HepG2 (cell line): ENCODE data around the gene ZNRF3. TPM values are rescaled to one million over a fixed set of nuclear protein-coding genes. Genes with fewer than 3 reads are reported as not detected.

Source experiments
- CC2D1A ChIP-seq: sonication (generic); formaldehyde crosslinking; IDR thresholded peaks from 2 replicates; pipeline ENCODE4 v1.8.1; 2023; ENCODE audit warnings: mild to moderate bottlenecking, missing genetic modification reagents
- ERF ChIP-seq: IDR thresholded peaks from 2 replicates; pipeline ENCODE4 v1.6.1; 2018; ENCODE audit warnings: missing biosample characterization, missing genetic modification reagents
- ETV5 ChIP-seq: IDR thresholded peaks from 2 replicates; pipeline ENCODE4 v1.6.1; 2018; ENCODE audit warnings: missing biosample characterization, missing genetic modification reagents, inconsistent platforms, borderline replicate concordance
- GATA4 ChIP-seq: sonication (generic); IDR thresholded peaks from 2 replicates; pipeline ENCODE4 v1.6.1; 2016; ENCODE audit warnings: antibody characterized with exemption, low read depth, borderline replicate concordance
- HNRNPLL ChIP-seq: fragments of 200-400 bp; formaldehyde crosslinking; IDR thresholded peaks from 2 replicates; pipeline ENCODE4 v1.6.1; 2017; ENCODE audit warnings: mild to moderate bottlenecking, low read depth, low read length; ENCODE audit not compliant: poor library complexity, severe bottlenecking
- HOXD1 ChIP-seq: sonication (generic); formaldehyde crosslinking; IDR thresholded peaks from 2 replicates; pipeline ENCODE4 v1.5.0; 2020; ENCODE audit warnings: missing genetic modification reagents
- NFYB ChIP-seq: sonication (generic); formaldehyde crosslinking; IDR thresholded peaks from 2 replicates; pipeline ENCODE4 v1.4.0; 2020; ENCODE audit warnings: missing genetic modification reagents
- PCBP1 ChIP-seq: fragments of 200-400 bp; formaldehyde crosslinking; IDR thresholded peaks from 2 replicates; pipeline ENCODE4 v1.6.1; 2017; ENCODE audit warnings: mild to moderate bottlenecking, low read depth, low read length, borderline replicate concordance
- ZNF367 ChIP-seq: sonication (generic); formaldehyde crosslinking; IDR thresholded peaks from 2 replicates; pipeline ENCODE4 v1.4.0; 2020; ENCODE audit warnings: missing genetic modification reagents, borderline replicate concordance
- ZNF713 ChIP-seq: sonication (generic); formaldehyde crosslinking; IDR thresholded peaks from 2 replicates; pipeline ENCODE4 v1.4.0; 2020; ENCODE audit warnings: mild to moderate bottlenecking, missing genetic modification reagents
- ZNF746 ChIP-seq: sonication (generic); formaldehyde crosslinking; IDR thresholded peaks from 2 replicates; pipeline ENCODE4 v1.8.0; 2022; ENCODE audit warnings: mild to moderate bottlenecking, missing genetic modification reagents
- polyA plus RNA-seq, 8 experiments: library from polyadenylated mRNA; depleted of rRNA in 3 of 8; stranded (reverse) in 7 of 8; unstranded in 1 of 8; fragments of >200 nt; fragmentation: Illumina TruSeq in 4 of 8; extraction: Trizol in 4 of 8; gene quantifications; 2 replicates each; pipeline versions ENCODE4 v1.2.1 to v1.2.3, GENCODE V29; 2011 to 2016; ENCODE audit warnings: low read depth in 4 of 8, missing spikeins in 1 of 8, mixed read lengths in 1 of 8; ENCODE audit not compliant: insufficient read depth in 1 of 8
- total RNA-seq, 5 experiments: library from RNA; depleted of rRNA; stranded (reverse); fragments of >200 nt; fragmentation: Illumina TruSeq; extraction: Trizol; gene quantifications; 2 replicates each; pipeline ENCODE4 v1.2.3, GENCODE V29; 2016; ENCODE audit warnings: low read depth in 1 of 5
- TF ChIP-seq, protein P1 (sequence below): sonication (generic); formaldehyde crosslinking; IDR thresholded peaks from 2 replicates; pipeline ENCODE4 v1.5.1; 2020; ENCODE audit warnings: missing genetic modification reagents, mild to moderate bottlenecking, borderline replicate concordance
- TF ChIP-seq, protein P2 (sequence below), 2 experiments: sonication (generic) in 1 of 2; formaldehyde crosslinking in 1 of 2; IDR thresholded peaks; 2 replicates each; pipeline versions ENCODE4 v1.4.0 to v1.6.1; 2018 to 2020; ENCODE audit warnings: missing genetic modification reagents in 2 of 2, borderline replicate concordance in 1 of 2, low read depth in 1 of 2, mild to moderate bottlenecking in 1 of 2, missing biosample characterization in 1 of 2
- TF ChIP-seq, protein P3 (sequence below): sonication (generic); formaldehyde crosslinking; IDR thresholded peaks from 2 replicates; pipeline ENCODE4 v1.4.0; 2020; ENCODE audit warnings: mild to moderate bottlenecking, missing genetic modification reagents
- TF ChIP-seq, protein P4 (sequence below): sonication (generic); formaldehyde crosslinking; IDR thresholded peaks from 2 replicates; pipeline ENCODE4 v1.9.0; 2021; ENCODE audit warnings: missing genetic modification reagents, borderline replicate concordance
- TF ChIP-seq, protein P5 (sequence below): sonication (generic); formaldehyde crosslinking; IDR thresholded peaks from 2 replicates; pipeline ENCODE4 v1.4.0; 2020; ENCODE audit warnings: missing genetic modification reagents, mild to moderate bottlenecking, borderline replicate concordance
- TF ChIP-seq, protein P6 (sequence below): sonication (generic); formaldehyde crosslinking; conservative IDR thresholded peaks from 2 replicates; pipeline ENCODE4 v1.8.0; 2022; ENCODE audit warnings: mild to moderate bottlenecking, moderate library complexity, missing genetic modification reagents

Gene ZNRF3
- total and polyA plus RNA-seq, 2 of the 13 experiments (the other 11 are each of a cell fraction or from before 2014, with no cell fraction given): 20.3 to 36.7 TPM

DNA sequence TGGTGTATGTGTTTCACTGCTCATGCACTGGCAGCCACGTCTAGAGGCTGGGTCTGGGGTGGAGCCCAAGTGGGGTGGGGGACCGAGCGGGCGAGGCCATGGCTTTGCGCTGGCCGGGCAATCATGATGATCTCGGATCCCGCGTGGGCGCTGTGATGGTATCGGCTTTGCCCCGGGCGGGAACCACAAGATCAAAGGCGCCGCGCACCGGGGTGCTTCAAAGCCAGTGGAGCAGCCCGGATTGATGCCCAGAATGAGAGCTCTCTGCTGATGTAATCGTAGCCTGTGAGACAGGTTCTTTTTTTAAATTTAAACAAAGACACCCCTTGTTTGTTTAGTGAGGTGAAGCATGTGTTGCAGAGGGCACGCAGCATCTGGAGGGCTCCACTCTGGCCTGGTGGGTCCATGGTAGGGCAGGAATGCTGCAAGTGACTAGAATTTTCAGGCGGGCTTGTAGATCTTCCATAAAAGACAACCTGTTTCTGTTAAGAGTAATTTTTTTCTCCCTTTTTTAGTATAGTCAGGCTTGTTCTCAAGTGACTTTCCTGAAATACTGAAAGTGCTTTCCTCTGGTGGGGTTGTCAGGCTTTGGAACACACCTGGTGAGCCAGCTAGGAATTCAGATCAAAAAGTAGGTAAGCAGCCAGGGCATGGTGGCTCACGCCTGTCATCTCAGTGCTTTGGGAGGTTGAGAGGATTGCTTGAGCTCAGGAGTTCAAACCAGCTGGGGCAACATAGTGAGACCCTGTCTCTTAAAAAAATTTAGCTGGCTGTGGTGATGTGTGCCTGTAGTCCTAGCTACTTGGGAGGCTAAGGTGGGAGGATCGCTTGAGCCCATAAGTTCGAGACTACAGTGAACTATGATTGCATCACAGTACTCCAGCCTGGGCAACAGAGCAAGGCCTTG is 40.7 kb downstream of the ZNRF3 start (continued):
- TF ChIP-seq, protein P1, sequence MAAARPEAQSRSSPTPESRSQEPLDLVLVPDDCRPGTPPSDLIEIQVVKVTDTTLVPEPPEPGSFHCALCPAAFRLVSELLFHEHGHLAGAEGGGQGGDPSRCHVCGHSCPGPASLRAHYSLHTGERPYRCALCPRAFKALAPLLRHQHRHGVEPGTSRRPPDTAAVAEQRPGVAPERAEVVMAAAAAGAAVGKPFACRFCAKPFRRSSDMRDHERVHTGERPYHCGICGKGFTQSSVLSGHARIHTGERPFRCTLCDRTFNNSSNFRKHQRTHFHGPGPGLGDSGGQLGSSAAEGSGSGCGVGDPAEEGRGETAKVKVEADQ (CRISPR knock-in tag): peak; percentile 86
- peak; percentile 83; the same call in 1 of the 2 replicates for TF ChIP-seq ETV5
- TF ChIP-seq, protein P2, sequence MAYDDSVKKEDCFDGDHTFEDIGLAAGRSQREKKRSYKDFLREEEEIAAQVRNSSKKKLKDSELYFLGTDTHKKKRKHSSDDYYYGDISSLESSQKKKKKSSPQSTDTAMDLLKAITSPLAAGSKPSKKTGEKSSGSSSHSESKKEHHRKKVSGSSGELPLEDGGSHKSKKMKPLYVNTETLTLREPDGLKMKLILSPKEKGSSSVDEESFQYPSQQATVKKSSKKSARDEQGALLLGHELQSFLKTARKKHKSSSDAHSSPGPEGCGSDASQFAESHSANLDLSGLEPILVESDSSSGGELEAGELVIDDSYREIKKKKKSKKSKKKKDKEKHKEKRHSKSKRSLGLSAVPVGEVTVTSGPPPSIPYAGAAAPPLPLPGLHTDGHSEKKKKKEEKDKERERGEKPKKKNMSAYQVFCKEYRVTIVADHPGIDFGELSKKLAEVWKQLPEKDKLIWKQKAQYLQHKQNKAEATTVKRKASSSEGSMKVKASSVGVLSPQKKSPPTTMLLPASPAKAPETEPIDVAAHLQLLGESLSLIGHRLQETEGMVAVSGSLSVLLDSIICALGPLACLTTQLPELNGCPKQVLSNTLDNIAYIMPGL (CRISPR knock-in tag; IDR thresholded peaks at IDR 0.05; ENCODE audit: borderline replicate concordance in 1 of 2, low read depth in 1 of 2): peak in 1 of 2 experiments; percentile 48; a peak in 1 of 4 replicates
- TF ChIP-seq CC2D1A (CRISPR knock-in tag): no peak
- TF ChIP-seq, protein P3, sequence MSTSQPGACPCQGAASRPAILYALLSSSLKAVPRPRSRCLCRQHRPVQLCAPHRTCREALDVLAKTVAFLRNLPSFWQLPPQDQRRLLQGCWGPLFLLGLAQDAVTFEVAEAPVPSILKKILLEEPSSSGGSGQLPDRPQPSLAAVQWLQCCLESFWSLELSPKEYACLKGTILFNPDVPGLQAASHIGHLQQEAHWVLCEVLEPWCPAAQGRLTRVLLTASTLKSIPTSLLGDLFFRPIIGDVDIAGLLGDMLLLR (CRISPR knock-in tag): peak; percentile 52; the same call in 1 of the 2 replicates
- TF ChIP-seq, protein P4, sequence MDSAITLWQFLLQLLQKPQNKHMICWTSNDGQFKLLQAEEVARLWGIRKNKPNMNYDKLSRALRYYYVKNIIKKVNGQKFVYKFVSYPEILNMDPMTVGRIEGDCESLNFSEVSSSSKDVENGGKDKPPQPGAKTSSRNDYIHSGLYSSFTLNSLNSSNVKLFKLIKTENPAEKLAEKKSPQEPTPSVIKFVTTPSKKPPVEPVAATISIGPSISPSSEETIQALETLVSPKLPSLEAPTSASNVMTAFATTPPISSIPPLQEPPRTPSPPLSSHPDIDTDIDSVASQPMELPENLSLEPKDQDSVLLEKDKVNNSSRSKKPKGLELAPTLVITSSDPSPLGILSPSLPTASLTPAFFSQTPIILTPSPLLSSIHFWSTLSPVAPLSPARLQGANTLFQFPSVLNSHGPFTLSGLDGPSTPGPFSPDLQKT (CRISPR knock-in tag): no peak
- TF ChIP-seq, protein P5, sequence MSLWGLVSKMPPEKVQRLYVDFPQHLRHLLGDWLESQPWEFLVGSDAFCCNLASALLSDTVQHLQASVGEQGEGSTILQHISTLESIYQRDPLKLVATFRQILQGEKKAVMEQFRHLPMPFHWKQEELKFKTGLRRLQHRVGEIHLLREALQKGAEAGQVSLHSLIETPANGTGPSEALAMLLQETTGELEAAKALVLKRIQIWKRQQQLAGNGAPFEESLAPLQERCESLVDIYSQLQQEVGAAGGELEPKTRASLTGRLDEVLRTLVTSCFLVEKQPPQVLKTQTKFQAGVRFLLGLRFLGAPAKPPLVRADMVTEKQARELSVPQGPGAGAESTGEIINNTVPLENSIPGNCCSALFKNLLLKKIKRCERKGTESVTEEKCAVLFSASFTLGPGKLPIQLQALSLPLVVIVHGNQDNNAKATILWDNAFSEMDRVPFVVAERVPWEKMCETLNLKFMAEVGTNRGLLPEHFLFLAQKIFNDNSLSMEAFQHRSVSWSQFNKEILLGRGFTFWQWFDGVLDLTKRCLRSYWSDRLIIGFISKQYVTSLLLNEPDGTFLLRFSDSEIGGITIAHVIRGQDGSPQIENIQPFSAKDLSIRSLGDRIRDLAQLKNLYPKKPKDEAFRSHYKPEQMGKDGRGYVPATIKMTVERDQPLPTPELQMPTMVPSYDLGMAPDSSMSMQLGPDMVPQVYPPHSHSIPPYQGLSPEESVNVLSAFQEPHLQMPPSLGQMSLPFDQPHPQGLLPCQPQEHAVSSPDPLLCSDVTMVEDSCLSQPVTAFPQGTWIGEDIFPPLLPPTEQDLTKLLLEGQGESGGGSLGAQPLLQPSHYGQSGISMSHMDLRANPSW (CRISPR knock-in tag): peak; percentile 96
- TF ChIP-seq ZNF746 (CRISPR knock-in tag): peak; percentile 91
- TF ChIP-seq PCBP1: 0 out of 2 replicates have a peak, but pooled peaks have one; percentile 34
- TF ChIP-seq ZNF367: no peak
- TF ChIP-seq ZNF713 (CRISPR knock-in tag): no peak
- TF ChIP-seq HNRNPLL: peak; percentile 56
- TF ChIP-seq NFYB (CRISPR knock-in tag): 0 out of 2 replicates have a peak, but pooled peaks have one; percentile 20
- TF ChIP-seq GATA4: peak; percentile 90; the same call in 1 of the 2 replicates
- peak; percentile 71 for TF ChIP-seq ERF (CRISPR knock-in tag)
- TF ChIP-seq HOXD1 (CRISPR knock-in tag): peak; percentile 85; the same call in 1 of the 2 replicates
- TF ChIP-seq, protein P6, sequence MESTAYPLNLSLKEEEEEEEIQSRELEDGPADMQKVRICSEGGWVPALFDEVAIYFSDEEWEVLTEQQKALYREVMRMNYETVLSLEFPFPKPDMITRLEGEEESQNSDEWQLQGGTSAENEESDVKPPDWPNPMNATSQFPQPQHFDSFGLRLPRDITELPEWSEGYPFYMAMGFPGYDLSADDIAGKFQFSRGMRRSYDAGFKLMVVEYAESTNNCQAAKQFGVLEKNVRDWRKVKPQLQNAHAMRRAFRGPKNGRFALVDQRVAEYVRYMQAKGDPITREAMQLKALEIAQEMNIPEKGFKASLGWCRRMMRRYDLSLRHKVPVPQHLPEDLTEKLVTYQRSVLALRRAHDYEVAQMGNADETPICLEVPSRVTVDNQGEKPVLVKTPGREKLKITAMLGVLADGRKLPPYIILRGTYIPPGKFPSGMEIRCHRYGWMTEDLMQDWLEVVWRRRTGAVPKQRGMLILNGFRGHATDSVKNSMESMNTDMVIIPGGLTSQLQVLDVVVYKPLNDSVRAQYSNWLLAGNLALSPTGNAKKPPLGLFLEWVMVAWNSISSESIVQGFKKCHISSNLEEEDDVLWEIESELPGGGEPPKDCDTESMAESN (CRISPR knock-in tag): peak; percentile 71; the same call in 1 of the 2 replicates
